ENCODE results near the gene GTPBP6. TPM values are rescaled to one million over a fixed set of nuclear protein-coding genes. Genes with fewer than 3 reads are reported as not detected.

GTPBP6 gene
- total and polyA plus RNA-seq, 2 experiments from 2014 or later, result 41.4 to 66.8 TPM

DNA sequence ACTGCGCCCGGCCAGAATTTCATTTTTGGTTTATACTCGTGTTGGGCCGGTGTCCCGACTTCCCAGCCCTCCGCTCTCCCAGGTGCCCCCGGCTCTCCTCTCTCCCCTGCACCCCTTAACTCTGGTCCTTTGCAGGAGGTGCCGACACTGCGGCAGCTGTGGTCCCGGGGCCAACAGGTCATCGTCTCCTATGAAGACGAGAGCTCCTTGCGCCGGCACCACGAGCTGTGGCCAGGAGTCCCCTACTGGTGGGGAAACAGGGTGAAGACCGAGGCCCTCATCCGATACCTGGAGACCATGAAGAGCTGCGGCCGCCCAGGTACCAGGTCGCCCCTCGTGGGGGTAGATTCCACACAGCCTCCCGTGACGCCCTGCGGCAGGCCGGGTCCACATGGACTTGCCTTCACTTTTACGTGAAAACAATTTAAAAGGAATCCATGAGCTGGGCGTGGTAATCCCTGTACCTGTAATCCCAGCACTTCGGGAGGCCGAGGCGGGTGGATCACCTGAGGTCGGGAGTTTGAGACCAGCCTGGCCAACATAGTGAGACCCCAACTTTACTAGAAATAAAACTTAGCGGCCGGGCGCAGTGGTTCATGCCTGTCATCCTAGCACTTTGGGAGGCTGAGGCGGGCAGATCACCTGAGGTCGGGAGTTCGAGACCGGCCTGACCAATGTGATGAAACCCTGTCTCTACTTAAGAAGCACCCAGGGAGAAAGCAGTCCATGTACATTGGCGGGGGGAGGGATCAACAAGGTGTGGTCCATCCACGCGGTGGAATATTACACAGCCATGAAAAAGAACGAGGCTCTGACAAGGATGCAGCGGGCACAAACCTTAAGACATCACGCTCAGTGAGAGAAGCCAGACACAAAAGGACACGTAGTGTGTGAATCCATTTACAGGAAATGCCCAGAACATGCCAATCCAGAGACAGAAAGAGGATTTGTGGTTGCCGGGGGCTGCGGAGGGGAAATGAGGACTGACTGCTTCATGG is 25.4 kb downstream of the GTPBP6 start:
- no peak overlapping the region for H2AFZ ChIP-seq
- H3K4me3 ChIP-seq, result no peak overlapping the region
- peaks cover 14% of the 10 kb centered on the region for H4K20me1 ChIP-seq (replicated peaks; ENCODE audit: insufficient read depth)
- H3K27me3 ChIP-seq (ENCODE audit: insufficient read depth), result no peaks in the 10 kb centered on the region
- peaks cover 3% of the 10 kb centered on the region; the same call in 1 of the 3 replicates for H3K9me3 Mint-ChIP-seq
- DNase-seq (ENCODE audit: low spot score) (no peak), ATAC-seq (no peak)
- 0 out of 2 replicates have a peak, but pooled peaks cover 3% of the 10 kb centered on the region for H3K9me2 ChIP-seq (ENCODE audit: insufficient read depth)
- H3K4me1 ChIP-seq (ENCODE audit: insufficient read depth), result no peaks in the 10 kb centered on the region
- H3K4me1 Mint-ChIP-seq, result no peaks in the 10 kb centered on the region
- no peak overlapping the region for H3K4me3 Mint-ChIP-seq
- H3K36me3 Mint-ChIP-seq (ENCODE audit: low read depth), result peaks cover 85% of the 10 kb centered on the region
- peaks cover 71% of the 10 kb centered on the region for H3K36me3 ChIP-seq (ENCODE audit: insufficient read depth)
- H3K4me2 ChIP-seq, result no peak overlapping the region
- peaks cover 6% of the 10 kb centered on the region for H3K27me3 Mint-ChIP-seq (ENCODE audit: insufficient read depth, low read depth, poor library complexity)
- TF ChIP-seq EZH2 (IDR thresholded peaks at IDR 0.05; ENCODE audit: low read depth, unreplicated experiment), result no peak
- no peak for TF ChIP-seq STAT1 (IDR thresholded peaks at IDR 0.05; ENCODE audit: unreplicated experiment)
- TF ChIP-seq, protein P1, sequence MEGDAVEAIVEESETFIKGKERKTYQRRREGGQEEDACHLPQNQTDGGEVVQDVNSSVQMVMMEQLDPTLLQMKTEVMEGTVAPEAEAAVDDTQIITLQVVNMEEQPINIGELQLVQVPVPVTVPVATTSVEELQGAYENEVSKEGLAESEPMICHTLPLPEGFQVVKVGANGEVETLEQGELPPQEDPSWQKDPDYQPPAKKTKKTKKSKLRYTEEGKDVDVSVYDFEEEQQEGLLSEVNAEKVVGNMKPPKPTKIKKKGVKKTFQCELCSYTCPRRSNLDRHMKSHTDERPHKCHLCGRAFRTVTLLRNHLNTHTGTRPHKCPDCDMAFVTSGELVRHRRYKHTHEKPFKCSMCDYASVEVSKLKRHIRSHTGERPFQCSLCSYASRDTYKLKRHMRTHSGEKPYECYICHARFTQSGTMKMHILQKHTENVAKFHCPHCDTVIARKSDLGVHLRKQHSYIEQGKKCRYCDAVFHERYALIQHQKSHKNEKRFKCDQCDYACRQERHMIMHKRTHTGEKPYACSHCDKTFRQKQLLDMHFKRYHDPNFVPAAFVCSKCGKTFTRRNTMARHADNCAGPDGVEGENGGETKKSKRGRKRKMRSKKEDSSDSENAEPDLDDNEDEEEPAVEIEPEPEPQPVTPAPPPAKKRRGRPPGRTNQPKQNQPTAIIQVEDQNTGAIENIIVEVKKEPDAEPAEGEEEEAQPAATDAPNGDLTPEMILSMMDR (conservative IDR thresholded peaks at IDR 0.05; ENCODE audit: low read depth in 2 of 2), result no peak
- TF ChIP-seq NANOG (IDR thresholded peaks at IDR 0.05; ENCODE audit: borderline replicate concordance), result no peak
- TF ChIP-seq JUNB (IDR thresholded peaks at IDR 0.05; ENCODE audit: unreplicated experiment), result no peak
- no peak for TF ChIP-seq EZH2phosphoT487 (IDR thresholded peaks at IDR 0.05; ENCODE audit: unreplicated experiment)
- TF ChIP-seq, protein P2, sequence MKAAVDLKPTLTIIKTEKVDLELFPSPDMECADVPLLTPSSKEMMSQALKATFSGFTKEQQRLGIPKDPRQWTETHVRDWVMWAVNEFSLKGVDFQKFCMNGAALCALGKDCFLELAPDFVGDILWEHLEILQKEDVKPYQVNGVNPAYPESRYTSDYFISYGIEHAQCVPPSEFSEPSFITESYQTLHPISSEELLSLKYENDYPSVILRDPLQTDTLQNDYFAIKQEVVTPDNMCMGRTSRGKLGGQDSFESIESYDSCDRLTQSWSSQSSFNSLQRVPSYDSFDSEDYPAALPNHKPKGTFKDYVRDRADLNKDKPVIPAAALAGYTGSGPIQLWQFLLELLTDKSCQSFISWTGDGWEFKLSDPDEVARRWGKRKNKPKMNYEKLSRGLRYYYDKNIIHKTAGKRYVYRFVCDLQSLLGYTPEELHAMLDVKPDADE (IDR thresholded peaks at IDR 0.05), result no peak
- no peak for TF ChIP-seq POLR2AphosphoS5 (IDR thresholded peaks at IDR 0.05; ENCODE audit: low read depth)
- TF ChIP-seq, protein P3, sequence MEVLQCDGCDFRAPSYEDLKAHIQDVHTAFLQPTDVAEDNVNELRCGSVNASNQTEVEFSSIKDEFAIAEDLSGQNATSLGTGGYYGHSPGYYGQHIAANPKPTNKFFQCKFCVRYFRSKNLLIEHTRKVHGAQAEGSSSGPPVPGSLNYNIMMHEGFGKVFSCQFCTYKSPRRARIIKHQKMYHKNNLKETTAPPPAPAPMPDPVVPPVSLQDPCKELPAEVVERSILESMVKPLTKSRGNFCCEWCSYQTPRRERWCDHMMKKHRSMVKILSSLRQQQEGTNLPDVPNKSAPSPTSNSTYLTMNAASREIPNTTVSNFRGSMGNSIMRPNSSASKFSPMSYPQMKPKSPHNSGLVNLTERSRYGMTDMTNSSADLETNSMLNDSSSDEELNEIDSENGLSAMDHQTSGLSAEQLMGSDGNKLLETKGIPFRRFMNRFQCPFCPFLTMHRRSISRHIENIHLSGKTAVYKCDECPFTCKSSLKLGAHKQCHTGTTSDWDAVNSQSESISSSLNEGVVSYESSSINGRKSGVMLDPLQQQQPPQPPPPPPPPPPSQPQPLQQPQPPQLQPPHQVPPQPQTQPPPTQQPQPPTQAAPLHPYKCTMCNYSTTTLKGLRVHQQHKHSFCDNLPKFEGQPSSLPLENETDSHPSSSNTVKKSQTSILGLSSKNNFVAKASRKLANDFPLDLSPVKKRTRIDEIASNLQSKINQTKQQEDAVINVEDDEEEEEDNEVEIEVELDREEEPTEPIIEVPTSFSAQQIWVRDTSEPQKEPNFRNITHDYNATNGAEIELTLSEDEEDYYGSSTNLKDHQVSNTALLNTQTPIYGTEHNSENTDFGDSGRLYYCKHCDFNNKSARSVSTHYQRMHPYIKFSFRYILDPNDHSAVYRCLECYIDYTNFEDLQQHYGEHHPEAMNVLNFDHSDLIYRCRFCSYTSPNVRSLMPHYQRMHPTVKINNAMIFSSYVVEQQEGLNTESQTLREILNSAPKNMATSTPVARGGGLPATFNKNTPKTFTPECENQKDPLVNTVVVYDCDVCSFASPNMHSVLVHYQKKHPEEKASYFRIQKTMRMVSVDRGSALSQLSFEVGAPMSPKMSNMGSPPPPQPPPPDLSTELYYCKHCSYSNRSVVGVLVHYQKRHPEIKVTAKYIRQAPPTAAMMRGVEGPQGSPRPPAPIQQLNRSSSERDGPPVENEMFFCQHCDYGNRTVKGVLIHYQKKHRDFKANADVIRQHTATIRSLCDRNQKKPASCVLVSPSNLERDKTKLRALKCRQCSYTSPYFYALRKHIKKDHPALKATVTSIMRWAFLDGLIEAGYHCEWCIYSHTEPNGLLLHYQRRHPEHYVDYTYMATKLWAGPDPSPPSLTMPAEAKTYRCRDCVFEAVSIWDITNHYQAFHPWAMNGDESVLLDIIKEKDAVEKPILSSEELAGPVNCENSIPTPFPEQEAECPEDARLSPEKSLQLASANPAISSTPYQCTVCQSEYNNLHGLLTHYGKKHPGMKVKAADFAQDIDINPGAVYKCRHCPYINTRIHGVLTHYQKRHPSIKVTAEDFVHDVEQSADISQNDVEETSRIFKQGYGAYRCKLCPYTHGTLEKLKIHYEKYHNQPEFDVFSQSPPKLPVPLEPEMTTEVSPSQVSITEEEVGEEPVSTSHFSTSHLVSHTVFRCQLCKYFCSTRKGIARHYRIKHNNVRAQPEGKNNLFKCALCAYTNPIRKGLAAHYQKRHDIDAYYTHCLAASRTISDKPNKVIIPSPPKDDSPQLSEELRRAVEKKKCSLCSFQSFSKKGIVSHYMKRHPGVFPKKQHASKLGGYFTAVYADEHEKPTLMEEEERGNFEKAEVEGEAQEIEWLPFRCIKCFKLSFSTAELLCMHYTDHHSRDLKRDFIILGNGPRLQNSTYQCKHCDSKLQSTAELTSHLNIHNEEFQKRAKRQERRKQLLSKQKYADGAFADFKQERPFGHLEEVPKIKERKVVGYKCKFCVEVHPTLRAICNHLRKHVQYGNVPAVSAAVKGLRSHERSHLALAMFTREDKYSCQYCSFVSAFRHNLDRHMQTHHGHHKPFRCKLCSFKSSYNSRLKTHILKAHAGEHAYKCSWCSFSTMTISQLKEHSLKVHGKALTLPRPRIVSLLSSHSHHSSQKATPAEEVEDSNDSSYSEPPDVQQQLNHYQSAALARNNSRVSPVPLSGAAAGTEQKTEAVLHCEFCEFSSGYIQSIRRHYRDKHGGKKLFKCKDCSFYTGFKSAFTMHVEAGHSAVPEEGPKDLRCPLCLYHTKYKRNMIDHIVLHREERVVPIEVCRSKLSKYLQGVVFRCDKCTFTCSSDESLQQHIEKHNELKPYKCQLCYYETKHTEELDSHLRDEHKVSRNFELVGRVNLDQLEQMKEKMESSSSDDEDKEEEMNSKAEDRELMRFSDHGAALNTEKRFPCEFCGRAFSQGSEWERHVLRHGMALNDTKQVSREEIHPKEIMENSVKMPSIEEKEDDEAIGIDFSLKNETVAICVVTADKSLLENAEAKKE (CRISPR knock-in tag; IDR thresholded peaks at IDR 0.05), result no peak
- TF ChIP-seq, protein P4, sequence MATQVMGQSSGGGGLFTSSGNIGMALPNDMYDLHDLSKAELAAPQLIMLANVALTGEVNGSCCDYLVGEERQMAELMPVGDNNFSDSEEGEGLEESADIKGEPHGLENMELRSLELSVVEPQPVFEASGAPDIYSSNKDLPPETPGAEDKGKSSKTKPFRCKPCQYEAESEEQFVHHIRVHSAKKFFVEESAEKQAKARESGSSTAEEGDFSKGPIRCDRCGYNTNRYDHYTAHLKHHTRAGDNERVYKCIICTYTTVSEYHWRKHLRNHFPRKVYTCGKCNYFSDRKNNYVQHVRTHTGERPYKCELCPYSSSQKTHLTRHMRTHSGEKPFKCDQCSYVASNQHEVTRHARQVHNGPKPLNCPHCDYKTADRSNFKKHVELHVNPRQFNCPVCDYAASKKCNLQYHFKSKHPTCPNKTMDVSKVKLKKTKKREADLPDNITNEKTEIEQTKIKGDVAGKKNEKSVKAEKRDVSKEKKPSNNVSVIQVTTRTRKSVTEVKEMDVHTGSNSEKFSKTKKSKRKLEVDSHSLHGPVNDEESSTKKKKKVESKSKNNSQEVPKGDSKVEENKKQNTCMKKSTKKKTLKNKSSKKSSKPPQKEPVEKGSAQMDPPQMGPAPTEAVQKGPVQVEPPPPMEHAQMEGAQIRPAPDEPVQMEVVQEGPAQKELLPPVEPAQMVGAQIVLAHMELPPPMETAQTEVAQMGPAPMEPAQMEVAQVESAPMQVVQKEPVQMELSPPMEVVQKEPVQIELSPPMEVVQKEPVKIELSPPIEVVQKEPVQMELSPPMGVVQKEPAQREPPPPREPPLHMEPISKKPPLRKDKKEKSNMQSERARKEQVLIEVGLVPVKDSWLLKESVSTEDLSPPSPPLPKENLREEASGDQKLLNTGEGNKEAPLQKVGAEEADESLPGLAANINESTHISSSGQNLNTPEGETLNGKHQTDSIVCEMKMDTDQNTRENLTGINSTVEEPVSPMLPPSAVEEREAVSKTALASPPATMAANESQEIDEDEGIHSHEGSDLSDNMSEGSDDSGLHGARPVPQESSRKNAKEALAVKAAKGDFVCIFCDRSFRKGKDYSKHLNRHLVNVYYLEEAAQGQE (IDR thresholded peaks at IDR 0.05; ENCODE audit: unreplicated experiment), result no peak
- TF ChIP-seq ZNF114 (CRISPR knock-in tag; IDR thresholded peaks at IDR 0.05), result no peak
- TF ChIP-seq ZNF331 (CRISPR knock-in tag; IDR thresholded peaks at IDR 0.05; ENCODE audit: low read depth), result no peak
- TF ChIP-seq CREB1 (CRISPR knock-in tag; IDR thresholded peaks at IDR 0.05; ENCODE audit: low read depth), result no peak
- H3F3A ChIP-seq (replicated peaks; ENCODE audit: low read depth), result peaks cover 22% of the 10 kb centered on the region
- peaks cover 13% of the 10 kb centered on the region for H3K79me2 ChIP-seq (replicated peaks; ENCODE audit: insufficient read depth)
- no peak overlapping the region for H3K27ac ChIP-seq (ENCODE audit: low read depth)
- H3K27ac Mint-ChIP-seq, result no peak overlapping the region
